ELF-1 (cell line): ENCODE measurements around the gene CHMP2A.

ENCODE experiments used
- DNase-seq: peaks from one replicate; pipeline ENCODE4 v3.0.0-alpha.2; 2016; ENCODE audit warnings: low read depth, low spot score

CHMP2A gene

DNA sequence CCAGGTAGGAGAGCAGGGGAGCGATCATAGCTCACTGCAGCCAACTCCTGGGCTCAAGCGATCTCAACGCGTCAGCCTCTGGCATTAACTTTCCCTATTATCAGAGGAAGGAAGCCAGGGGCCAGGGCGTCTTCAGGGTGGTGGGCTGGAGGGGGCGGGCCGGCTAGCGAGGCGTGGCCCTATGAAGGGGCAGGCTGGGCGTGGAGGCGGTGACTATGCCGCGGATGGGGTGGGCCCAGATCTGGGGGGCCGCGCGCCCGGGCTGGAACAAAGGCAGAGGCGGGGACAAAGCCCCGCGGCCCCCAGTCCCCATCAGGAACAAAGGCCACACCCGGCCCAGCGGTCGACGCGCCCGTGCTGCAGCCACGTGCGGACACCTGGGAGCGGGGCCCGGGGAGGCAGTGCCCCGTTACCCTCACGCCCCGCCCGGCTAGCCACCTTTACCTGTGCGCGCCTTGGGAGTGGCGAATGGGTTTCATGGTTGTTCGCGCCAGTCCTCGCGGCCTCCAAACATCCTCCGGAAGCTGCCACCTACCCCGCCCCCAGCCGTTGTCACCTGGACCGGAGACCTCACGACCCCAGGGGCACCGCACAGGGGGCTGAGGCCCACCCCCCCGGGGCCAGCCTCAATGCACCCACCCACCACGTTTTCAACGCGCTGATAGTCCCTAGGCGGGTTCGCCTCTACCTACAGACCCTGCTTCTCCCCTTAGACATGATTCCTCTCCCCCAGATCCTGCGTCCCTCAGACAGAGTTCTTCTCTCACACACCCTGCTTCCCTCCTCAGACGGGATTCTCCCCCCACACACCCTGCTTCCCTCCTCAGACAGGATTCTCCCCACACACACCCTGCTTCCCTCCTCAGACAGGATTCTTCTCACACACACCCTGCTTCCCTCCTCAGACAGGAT lies 16.4 kb downstream of the CHMP2A start:
- peak; percentile 93 for DNase-seq

DNA sequence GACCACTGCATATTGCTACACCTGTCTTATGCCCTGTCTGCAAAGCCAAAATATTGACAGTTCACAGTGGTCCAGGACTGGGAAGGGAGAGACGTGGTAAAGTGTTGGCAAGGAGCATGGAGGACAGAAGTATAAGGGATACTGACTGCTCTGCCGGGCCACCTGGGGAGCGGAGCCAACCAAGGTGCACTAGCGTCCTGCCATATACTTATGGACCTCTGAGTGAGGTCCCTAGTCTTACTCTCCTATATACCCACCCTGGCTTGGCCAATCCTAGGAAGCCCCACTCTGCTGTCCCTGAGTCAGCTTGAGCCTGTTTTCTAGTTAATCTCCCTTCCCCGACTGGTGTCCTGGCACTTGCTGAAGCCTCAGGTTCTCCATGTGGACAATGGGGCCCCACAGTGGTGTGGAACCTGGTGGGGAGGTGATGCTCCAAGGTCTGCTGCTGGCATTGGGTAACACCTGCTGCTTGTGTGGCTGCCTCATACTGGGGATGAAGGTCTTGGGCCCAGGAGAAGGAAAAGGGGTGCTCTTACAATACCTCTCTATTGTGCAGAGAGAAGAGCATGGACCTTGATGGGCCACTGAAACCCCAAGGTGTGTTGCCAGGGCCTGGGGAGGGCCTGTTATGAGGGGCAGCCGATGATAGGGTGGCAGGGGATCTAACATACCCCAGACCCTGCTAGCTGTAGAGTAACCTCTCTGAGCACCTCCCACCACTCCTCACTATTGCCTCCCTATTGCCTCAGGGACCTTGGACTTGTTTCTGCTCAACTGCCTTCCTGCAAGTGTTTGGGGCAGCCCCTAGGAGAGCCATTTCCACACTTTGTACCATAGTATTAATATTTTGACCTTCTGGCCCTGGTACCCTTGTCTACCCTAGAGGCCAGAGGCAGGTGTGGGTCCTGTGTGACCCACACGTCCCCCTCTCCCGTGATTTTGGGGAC lies 17.8 kb downstream of the CHMP2A start:
- DNase-seq = no peak

DNA sequence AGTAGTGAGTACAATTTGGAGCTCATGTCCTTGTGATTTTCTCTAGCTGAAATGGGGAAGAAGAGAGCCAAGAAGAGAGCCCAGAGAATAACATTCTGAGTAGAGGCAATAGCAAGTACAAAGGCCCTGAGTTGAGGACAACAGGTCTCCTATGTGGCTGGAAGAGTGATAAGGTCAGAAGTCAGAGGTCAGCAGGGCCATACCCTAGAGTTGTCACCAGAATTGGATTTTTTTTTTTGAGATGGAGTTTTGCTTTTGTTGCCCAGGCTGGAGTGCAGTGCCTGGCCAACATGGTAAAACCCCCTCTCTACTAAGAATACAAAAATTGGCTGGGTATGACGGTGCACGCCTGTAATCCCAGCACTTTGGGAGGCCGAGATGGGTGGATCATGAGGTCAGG lies 19.0 kb downstream of the CHMP2A start:
- no peak for DNase-seq

DNA sequence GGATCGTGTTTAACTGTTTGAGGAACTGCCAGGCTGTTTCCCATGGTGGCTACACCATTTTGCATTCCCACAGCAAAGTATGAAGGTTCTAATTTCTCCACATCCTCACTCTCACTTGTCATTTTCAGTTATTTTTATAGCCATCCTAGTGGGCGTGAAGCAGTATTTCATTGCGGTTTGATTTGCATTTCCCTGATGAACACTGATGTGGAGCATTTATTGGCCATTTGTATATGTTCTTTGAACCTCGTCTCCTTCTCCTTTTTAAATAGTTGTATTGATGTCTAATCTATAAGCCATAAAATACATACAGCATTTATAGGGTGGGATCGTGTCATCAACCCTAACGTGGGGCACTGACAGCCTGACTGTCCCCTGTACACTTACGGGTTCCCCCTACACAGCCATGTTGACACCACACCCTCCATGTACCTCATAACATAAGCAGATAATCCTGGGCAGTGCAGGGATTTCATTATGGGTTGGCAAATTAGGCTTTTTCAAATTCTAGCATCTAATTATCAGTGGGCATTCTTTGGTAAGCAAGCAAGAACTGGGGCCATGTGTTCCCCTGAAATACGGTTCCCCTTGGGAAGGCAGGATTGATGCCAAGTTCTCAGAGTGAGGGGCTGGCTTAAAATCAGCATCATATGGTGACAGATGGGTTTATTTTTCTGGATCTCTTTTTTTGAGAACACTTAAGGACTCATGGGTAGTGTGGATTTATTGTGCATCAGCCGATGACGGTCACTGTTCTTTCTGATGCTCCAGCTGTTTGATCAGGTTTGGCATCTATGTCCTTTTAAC lies 23.7 kb downstream of the CHMP2A start:
- DNase-seq = no peak

DNA sequence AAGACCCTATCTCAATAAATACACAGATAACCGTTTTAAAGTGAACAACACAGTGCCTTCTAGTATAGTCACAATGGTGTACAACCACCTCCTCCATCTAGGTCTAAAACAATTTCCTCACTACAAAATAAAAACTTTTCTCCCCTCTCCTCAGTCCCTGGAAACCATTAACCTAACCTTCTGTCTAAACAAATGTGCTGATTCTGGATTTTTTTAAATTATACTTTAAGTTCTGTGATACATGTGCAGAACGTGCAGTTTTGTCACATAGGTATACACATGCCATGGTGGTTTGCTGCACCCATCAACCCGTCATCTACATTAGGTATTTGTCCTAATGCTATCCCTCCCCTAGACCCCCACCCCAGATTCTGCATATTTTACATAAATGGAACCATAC lies 25.5 kb downstream of the CHMP2A start:
- no peak for DNase-seq

DNA sequence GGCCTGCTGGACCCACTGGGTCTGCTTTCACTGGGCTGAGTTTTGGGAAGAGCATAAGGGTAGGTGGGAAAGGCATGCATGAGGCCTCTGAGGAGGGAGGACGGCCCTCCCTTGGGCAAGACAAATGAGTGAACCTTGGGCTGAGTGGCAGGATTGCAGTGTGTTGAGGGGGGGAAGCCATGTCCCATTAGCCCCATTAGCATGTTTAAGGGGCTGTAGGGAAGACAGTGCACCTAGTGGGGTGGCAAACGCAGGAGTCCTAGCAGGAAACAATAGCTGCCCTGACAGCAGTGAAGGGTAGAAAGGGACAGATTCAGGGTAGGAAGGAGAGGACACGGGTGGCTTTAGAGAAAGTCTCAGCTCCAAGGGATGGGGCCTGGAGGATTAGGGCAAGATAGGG lies 32.2 kb downstream of the CHMP2A start:
- no peak for DNase-seq

DNA sequence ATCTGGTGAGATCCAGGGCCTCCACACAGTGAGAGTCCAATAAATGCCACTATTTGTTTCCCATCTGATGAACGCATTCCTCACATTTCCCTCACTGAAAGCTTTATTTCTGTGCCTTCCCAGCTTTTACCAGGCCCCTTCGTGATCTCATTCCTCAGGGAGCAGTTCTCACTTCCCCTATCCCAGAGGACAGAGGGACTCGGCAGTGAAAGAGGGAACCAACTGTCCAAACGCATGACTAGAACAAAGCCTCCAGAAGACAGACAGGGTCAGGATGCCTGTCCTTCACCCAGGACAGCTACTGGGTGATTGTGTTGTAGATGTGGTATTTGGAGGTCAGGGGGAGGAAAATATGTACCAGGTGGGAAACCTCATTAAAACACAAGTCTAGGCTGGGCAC lies 33.3 kb downstream of the CHMP2A start:
- DNase-seq = no peak

DNA sequence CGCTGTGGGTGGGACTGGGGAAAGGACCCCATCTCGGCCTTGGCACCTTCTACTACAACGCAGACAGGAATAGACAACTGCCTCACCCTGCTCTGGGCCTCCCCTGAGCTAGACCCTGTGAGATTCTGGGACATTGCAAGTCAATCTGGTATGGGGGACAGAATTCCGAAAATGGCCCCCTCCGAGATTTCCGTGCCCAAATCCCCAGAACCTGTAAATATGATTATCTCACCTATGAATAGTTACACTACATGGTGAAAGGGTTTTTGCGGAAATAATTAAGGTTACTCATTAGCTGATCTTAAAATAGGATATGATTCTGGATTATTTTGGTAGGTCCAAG lies 34.7 kb downstream of the CHMP2A start:
- no peak for DNase-seq

DNA sequence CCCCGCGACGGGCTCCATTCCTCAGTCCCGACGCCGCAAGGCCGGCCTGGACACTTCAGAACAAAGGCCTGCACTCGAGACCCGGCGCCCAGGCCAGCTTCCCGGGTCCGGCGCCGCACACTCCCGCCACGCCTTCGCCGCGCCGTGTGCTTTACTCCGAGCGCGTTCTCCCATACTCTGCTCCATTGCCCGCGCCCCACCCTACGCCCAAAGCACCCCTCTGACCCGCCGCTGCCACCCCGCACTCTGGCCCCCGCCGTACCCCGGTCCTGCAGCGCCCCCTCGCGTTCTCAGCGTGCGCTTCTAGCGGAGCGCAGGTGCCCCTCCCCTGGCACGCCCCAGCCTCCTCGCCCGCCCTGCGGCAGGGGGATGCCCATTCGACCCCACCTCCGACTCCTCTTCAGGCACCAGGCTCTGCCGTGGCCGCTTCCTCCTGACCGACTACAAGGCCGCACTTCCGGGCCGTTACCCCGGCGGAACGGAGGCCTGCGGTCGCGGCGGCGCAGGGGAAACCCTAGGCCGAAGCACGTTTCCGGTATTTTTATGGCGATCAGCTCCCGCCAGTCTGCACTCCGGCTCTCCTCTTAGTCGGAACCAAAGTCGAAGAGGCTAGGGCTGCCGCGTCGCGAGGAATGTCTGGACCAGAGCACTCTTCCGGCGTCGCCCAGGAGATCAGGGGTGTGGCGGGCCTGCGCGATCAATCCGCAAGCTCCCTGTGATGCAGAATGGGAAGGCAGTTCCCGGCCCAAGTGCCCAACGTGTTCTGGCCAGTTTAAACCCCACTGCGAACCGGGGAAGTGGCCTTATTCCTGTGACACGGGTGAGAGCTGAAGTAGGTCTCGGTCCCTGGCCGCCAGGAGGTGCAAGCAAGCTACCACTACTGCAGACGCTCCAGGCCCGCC lies 35.3 kb downstream of the CHMP2A start, which contains the start of gene ZBTB45:
ZBTB45 (minus strand) TSS at position 456 of the 902 bp plus-strand sequence. CDS start 2,137 bp downstream, outside the sequence.
- DNase-seq = peak; percentile 98

DNA sequence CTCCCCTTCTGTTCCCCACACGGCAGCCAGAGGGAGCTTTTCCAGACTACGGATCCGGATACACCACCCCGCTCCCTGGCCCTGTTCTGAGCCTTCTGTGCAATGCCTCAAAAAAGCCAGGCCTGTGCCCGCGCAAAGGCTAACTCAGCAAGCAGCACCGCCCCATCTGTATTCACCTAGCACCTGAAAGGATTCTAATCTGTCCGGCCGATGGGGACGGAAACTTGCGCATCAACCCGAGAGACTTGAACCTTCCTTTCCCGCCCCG lies 35.9 kb downstream of the CHMP2A start:
- peak; percentile 85 for DNase-seq

DNA sequence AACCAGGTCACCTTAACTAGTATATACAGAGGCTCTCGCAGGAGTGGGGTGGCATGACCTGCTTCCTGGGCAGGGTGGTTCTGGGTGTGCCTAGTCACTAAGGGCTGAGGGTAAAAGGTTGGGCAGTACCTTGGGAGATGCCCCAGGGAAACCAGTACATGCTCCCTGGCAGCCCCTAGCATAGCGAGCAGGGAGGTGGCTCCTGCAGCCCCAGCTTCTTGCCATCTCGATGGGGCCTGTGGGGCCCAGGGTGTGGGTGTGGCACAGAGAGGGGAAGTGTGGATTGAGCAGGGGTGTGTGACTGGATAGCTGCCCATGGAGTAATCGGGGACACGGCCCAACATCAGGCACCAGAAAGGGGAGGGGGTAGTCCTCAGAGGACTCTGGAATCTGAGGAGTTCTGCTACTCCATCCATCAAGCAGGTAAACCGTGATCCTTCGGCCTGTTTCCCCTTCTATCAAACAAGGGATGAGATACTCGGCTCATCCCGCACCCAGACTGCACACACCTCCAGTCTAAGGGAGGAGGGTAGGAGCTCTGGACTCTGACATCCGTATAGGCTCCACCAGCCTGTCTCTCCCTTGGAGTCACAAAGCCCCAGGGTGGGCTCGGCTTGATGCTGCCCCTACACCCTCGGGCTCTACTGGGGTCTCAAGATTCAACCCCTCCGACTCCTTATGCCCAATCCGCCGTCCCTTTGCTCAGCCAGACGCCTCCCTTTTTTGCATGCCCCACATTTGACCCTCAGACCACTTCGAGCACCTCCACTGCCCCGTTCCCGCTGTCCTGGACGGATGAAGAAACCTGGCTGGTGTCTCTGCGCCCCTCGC lies 36.4 kb downstream of the CHMP2A start:
- no peak for DNase-seq

DNA sequence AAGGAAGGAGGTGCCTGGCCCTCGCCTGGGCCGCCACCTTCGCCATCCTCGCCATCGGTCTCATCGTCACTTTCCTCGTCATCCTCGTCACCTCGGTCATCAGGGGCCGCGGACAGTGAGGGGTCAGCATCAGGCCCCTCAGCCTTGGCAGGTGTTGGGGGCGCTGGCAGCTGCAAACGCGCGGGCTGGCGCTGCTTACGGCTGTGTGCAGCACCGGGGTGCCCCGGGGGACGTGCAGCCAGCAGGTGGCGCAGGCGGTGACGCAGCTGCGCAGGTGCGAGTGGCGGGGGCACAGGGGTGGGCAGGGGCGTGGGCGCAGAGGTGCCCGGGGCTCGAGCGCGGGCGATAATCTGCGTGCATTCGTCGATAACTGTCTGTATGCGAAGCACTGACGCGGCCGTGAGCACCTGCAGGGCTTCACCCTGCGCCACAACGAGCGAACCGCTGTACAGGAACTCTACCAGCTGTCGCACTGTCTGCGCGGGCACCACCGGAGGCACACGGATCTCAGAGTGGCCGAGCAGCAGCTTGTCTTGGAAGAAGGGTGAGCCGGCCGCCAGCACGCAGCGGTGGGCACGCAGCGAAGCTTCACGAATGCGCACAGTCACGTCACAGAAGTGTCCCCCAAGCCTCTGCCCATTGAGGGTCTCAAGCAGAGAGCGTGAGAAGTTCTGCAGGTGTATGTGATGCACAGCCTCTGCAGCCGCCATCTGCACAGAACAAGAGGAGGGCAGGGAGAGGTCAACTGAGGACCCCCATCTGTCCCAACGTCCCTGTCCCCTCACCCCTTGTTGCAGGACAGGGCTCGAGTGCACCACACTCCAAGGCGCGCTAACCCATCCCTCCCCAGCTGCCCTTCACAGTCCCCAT lies 37.7 kb downstream of the CHMP2A start:
- DNase-seq = no peak

DNA sequence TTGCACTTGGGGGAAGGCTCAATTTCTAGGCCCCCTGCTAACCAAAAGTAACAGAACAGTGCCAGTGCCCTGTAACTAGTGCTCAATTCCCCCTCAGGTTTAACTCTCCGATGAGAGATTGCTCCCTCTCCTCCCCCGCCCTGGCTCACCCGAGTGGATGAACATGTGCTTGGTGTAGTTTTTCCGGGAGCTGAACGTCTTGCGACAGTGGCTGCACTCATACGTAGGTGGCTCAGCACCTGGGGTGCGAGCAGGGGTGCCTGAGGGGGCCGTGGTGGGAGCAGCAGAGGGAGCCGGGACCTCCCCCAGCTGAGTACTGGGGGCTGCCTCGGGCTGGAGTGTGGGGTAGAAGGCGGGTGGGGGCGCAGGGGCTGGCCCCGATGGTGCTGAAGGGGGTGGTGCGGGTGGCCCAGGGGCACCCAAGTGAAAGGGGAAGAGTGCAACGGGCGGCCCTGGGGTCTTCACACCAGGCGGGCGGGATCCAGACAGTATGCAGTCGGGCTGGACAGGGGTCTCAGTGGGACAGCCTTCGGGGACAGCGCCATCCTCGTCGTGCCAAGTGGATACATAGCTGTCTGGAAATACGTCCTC lies 38.6 kb downstream of the CHMP2A start:
- no peak for DNase-seq

DNA sequence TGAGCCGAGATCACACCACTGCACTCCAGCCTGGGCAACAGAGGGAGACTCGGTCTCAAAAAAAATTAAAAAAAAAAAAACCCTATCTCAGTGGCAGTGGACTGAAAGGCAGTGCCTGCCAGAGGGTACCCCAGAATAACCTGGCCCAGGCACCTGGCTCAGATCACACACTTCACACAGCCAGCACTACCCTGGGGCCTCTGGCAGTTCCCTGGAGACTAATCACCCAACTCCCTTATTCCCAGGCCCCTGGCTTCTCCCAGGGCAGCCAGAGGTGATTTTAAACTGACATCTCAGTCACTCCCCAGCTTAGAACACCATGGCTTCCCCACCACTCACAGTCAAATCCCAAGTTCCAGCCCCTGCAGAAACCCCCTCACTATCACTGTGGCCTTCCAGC lies 39.6 kb downstream of the CHMP2A start:
- DNase-seq = no peak

DNA sequence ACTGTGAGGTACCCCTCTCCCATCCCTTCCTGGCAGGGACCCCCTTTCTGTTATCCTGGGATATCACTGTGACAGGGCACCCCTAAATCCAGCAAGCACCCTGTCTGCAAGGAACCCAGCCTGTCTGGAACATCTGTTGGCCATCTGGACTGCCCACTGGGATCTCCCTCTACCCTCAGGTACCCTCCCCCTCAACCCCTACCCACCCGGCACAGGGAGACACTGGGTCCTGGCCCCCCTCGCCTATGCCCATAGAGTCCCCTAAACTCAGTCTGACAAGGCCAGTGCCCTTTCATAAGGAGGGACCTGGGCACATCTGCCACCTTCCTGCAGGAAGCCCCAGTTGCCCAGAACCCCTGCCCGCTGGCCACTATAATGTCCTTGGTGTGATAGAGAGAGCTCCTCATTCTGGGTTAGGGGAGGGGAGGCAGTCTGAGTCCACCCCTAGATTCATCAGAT lies 40.3 kb downstream of the CHMP2A start:
- DNase-seq = no peak

DNA sequence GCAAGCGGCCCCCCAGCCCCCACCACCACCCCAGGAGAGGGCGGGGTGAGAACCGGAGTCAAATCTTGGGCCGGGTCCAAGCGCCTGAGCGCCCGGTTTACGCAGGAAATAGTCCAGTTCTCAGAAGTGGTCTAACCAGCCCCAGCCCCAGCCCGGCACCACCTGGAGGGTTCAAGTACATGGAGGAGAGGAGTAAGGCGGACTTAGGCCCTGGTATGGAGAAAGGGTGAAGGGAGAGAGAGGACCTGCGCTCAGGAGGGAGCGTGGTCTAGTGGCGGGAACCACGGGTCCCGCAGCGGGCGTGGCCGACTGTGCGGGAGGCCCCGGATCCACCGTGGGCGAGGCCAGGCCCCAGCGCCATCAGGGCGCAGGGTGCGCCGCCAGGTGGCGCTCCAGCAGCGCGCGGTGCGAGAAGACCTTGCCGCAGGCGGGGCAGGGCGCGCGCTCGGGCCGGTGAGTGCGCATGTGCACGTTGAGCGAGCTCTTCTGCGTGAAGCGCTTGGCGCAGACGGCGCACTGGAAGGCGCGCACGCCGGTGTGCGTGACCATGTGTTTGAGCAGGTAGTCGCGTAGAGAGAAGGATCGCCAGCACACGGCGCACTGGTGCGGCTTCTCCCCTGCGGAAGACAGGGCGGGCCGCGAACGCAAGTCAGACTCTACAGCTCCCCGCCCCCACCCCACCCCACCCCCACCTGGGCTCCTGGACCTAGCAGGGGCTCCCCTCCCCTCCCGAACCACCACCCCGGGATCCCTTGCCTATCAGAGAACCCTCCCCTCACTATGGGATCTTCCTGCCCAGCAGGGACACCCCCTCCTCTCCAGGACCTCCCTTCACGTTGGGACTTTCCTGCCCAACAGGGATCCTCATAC lies 41.0 kb downstream of the CHMP2A start:
- peak; percentile 94 for DNase-seq

DNA sequence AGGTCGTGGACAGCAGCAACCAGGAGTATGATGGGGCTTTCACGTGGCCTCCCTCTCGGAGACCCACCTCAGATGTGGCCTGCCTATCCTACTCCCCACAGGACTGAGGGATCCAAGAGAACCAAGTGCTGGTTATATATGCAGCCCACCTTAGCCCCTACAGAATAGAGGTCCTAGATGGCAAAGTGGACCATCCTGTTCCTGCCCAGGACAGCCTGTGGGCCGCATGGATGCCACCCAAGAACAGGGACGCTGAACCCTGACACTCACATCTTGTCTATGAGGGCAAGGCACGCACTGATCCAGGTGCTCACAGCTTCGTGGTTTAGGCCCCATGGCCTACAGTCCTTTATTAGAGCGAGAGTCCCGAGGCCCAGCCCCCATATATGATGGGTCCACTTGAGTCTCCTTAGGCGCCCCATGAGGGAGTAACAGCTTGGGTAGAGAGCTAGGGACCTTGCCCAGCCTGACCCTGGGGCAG lies 41.7 kb downstream of the CHMP2A start:
- no peak for DNase-seq
